H7 (cell line): ENCODE results near the gene RUBCN. TPM values are rescaled to one million over a fixed set of nuclear protein-coding genes. Genes with fewer than 3 reads are reported as not detected.
A peak's percentile ranks its signal among the peaks of the same experiment; 100 is the strongest.

Experiments
- DNase-seq: peaks from one replicate; pipeline ENCODE4 v3.0.0; 2012
- H3K27me3 ChIP-seq: 2 replicates; pipeline ENCODE4 v1.6.0; 2011; ENCODE audit warnings: mild to moderate bottlenecking, low read length; ENCODE audit not compliant: control insufficient read depth, insufficient read depth
- H3K36me3 ChIP-seq: replicated peaks from 2 replicates; pipeline ENCODE4 v1.5.1; 2011; ENCODE audit warnings: low read length; ENCODE audit not compliant: control insufficient read depth, insufficient read depth
- H3K4me3 ChIP-seq: 2 replicates; pipeline ENCODE4 v1.5.1; 2011; ENCODE audit warnings: low read depth, mild to moderate bottlenecking, control low read depth, low read length, moderate library complexity; ENCODE audit not compliant: insufficient read depth
- total RNA-seq: library from RNA; depleted of rRNA; stranded (reverse); fragments of >200 nt; shearing (Covaris generic); gene quantifications from 2 replicates; pipeline ENCODE4 v1.2.3, GENCODE V29; 2014; rRNA removed

The RUBCN gene
- total RNA-seq: 9.6 and 15.5 TPM in 2 replicates

DNA sequence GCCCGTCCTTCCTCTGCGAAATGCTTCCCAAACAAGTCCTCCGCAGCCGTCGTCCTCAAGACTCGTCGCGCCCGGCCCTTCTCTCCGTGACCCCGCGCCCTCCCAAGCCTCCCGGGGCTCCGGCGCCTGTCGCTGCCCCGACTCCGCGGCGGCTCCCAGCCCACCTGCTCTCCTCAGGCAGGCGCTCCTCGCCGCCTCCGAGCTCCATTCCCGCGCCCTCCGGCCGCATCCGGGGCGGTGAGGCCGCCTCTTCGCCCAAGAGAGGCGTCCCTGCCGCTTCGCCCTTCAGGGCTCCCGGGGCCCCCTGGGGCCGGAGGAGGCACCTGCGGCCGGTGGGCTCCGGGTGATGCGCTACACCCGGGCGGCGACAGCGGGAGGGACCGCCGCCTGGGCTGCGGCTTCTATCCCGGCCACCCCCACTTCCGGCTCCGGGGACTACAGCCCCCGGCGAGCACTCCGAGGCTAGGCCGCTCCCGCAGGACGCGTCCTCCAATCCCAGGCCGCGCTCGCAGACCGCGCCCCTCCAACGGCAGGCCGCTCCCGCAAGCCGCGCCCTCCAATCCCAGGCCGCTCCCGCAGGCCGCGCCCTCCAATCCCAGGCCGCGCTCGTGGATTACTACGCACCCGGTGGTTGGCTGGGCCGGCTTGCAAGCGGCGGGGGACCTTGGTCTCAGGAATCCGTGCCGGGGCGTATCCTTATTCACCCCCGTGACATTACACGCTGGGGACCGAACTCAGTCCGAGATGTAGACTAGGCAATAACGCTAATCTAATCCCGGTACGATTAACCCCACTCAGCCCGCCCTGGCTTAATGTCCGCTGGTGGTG lies at the start of gene RUBCN:
Gene RUBCN, minus strand, starts transcription at position 414 of the 828 bp plus-strand sequence. Its CDS starts 185 bp downstream, at position 229.
- Histone ChIP-seq H3K27me3 (no peaks in the 10 kb centered on the region), H3K4me3 (peak within 1 kb of the TSS; percentile 84)
- peak; percentile 99 for DNase-seq

GRCh38 chr3:197784019-197784585 lies 47.4 kb upstream of the RUBCN start:
- Histone ChIP-seq H3K36me3 (peaks cover 4% of the 10 kb centered on the region), H3K27me3 (no peaks in the 10 kb centered on the region), H3K4me3 (no peak overlapping the region)
- DNase-seq: no peak

More for the DNA sequence above, at the start of gene RUBCN:
- H3K36me3 ChIP-seq: no peaks in the 10 kb centered on the region

DNA sequence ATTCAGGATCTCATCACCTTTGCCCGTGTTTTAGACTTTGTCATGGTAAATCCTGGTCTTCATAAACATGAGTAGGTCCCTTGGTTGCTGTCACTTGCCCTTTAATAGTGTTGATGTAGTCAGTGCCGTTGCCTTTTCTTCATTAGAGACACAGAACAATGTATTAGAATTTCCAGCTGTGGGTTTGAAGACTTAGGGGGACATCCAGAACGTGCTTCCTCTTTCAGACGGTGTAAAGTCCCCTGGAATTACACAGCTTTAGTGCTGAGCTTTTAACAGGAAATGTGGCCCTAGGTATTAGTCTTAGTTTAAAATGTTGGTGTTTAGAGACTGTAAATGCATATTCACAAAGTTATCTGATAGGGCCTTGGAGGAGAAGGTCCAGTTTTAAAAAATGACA lies 45.5 kb upstream of the RUBCN start:
- no peak overlapping the region for H3K4me3 ChIP-seq
- H3K36me3 ChIP-seq: peaks cover 5% of the 10 kb centered on the region
- H3K27me3 ChIP-seq: no peaks in the 10 kb centered on the region
- DNase-seq: no peak

- DNase-seq: no peak
- H3K27me3 ChIP-seq: no peaks in the 10 kb centered on the region
- no peak overlapping the region for H3K4me3 ChIP-seq
- peaks cover 9% of the 10 kb centered on the region for H3K36me3 ChIP-seq
Measured at GRCh38 chr3:197775317-197775716, 38.6 kb upstream of the RUBCN start.

- Histone ChIP-seq H3K36me3 (no peaks in the 10 kb centered on the region; the same call in 1 of the 2 replicates), H3K27me3 (no peaks in the 10 kb centered on the region), H3K4me3 (no peak overlapping the region)
- no peak for DNase-seq
Measured at GRCh38 chr3:197761784-197762183, 25.1 kb upstream of the RUBCN start.

GRCh38 chr3:197758512-197758911 lies 21.8 kb upstream of the RUBCN start:
- H3K27me3 ChIP-seq: no peaks in the 10 kb centered on the region
- H3K36me3 ChIP-seq: no peaks in the 10 kb centered on the region; the same call in 1 of the 2 replicates
- no peak for DNase-seq
- no peak overlapping the region for H3K4me3 ChIP-seq

DNA sequence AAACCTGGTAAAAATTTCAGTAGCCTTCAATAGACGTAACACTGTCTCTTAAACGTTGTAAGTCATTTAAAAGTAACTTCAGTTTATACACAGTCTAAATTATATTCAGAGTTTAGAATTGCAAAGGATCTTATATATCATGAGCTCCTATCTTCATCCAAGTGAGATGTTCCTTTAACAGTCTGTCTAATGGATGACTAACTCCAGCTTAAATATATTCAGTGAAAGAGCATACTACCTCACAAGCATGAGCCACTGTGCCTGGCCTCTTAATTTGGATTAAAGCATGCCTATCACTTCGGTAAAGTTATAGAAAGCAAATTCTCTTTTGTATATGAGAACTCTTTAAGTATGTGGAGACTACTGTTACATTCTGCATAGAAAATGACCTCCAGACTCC lies 20.0 kb upstream of the RUBCN start:
- no peak for DNase-seq
- Histone ChIP-seq H3K36me3 (no peaks in the 10 kb centered on the region; the same call in 1 of the 2 replicates), H3K4me3 (no peak overlapping the region), H3K27me3 (no peaks in the 10 kb centered on the region; the same call in 1 of the 2 replicates)

DNA sequence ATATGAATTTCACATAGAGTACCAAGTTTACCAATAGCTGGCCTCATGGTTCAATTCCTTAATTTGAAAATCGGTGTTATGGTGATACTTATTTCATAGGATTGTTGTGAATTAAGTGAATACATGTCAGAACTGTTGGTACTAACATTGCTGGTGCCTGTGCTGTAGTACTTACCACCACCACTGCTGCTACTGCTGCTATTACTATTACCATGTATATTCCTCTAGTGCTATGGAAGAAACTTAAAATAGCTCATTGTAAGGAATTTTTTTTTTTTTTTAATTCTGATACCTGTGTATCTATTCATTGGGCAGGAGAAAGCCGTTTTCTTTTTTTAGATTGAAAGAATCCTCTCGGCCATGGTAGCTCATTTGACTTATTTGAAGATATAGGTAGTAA lies 16.6 kb upstream of the RUBCN start:
- H3K36me3 ChIP-seq: no peaks in the 10 kb centered on the region; the same call in 1 of the 2 replicates
- no peak overlapping the region for H3K4me3 ChIP-seq
- H3K27me3 ChIP-seq: peaks cover 16% of the 10 kb centered on the region
- DNase-seq: no peak

DNA sequence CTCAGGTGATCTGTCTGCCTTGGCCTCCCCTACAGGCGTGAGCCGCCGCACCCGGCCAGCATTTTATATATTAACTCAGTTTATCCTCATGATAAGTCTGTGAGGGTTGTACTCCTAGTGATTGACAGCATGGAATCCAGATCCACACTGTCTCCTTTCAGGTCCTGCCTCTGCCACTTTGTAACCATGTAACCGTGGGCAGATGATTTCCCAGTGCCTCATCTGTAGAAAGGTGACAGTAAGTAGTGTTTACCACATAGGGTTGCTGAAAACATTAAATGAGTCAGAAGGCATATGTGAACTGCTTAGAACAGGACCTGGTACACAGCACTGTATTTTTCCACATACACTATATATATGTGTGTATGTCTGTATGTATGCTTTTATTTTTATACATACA lies 15.4 kb upstream of the RUBCN start:
- no peak for DNase-seq
- peaks cover 16% of the 10 kb centered on the region for H3K27me3 ChIP-seq
- no peak overlapping the region for H3K4me3 ChIP-seq
- no peaks in the 10 kb centered on the region for H3K36me3 ChIP-seq

- Histone ChIP-seq H3K36me3 (no peaks in the 10 kb centered on the region), H3K4me3 (peak overlapping the region; percentile 74), H3K27me3 (peaks cover 16% of the 10 kb centered on the region)
- DNase-seq: no peak
Measured at GRCh38 chr3:197750858-197751737, 14.4 kb upstream of the RUBCN start.

- DNase-seq: peak; percentile 86
- H3K36me3 ChIP-seq: no peaks in the 10 kb centered on the region
- peak overlapping the region; percentile 74 for H3K4me3 ChIP-seq
- peaks cover 16% of the 10 kb centered on the region for H3K27me3 ChIP-seq
Measured at GRCh38 chr3:197750396-197750831, 13.7 kb upstream of the RUBCN start.

GRCh38 chr3:197749601-197750395 lies 13.1 kb upstream of the RUBCN start, which contains the start of gene FYTTD1:
Gene FYTTD1 (plus strand): TSS chr3:197749883. CDS start chr3:197749972, 89 bp downstream.
- Histone ChIP-seq H3K27me3 (peaks cover 16% of the 10 kb centered on the region), H3K36me3 (no peaks in the 10 kb centered on the region), H3K4me3 (peak within 1 kb of the TSS; percentile 74)
- DNase-seq: peak; percentile 85

- H3K4me3 ChIP-seq: peak overlapping the region; percentile 74
- DNase-seq: peak; percentile 84
- H3K36me3 ChIP-seq: no peaks in the 10 kb centered on the region
- H3K27me3 ChIP-seq: peaks cover 16% of the 10 kb centered on the region
Measured at GRCh38 chr3:197749315-197749600, 12.6 kb upstream of the RUBCN start.
